H1 (cell line): Measurements from ENCODE around the gene ILF3. TPM values are rescaled to one million over a fixed set of nuclear protein-coding genes. Genes with fewer than 3 reads are reported as not detected.

Experiments
- CTCF ChIA-PET: fragments of 300-600 bp; sonication (Branson Sonifier 250); formaldehyde crosslinking; loops from one replicate; lab custom pipeline; 2021; ENCODE audit not compliant: partially characterized antibody; lab: Charles Lee
- POLR2A ChIA-PET: fragments of 300-600 bp; sonication (Branson Sonifier 250); formaldehyde crosslinking; loops from one replicate; lab custom pipeline; 2021; ENCODE audit warnings: inconsistent platforms; ENCODE audit not compliant: partially characterized antibody; lab: Charles Lee
- DNase-seq, 2 experiments: peaks; one replicate each; pipeline versions ENCODE4 v3.0.0 to v3.0.0-alpha.2; 2010 to 2022; ENCODE audit warnings: low spot score in 2 of 2, low read depth in 1 of 2, mixed read lengths in 1 of 2
- FAIRE-seq: peaks from 2 replicates; lab custom pipeline; 2011; peaks lifted over from hg19 to GRCh38; lab: Jason Lieb, UNC
- H2AFZ ChIP-seq: 2 replicates; pipeline ENCODE4 v1.8.1; 2012; ENCODE audit warnings: low read length, inconsistent platforms
- H2AK5ac ChIP-seq: 2 replicates; pipeline ENCODE4 v1.6.1; 2013; ENCODE audit warnings: low read depth, low read length
- H2BK120ac ChIP-seq: replicated peaks from 2 replicates; pipeline ENCODE3; 2013; ENCODE audit warnings: low read depth, low read length, inconsistent platforms
- H2BK12ac ChIP-seq: 2 replicates; pipeline ENCODE4 v1.6.1; 2013; ENCODE audit warnings: low read depth, low read length
- H2BK15ac ChIP-seq: 2 replicates; pipeline ENCODE4 v1.6.1; 2013; ENCODE audit warnings: low read length
- H2BK20ac ChIP-seq: 2 replicates; pipeline ENCODE4 v1.6.1; 2013; ENCODE audit warnings: low read length
- H2BK5ac ChIP-seq: 2 replicates; pipeline ENCODE4 v1.6.1; 2013; ENCODE audit warnings: low read depth, low read length
- H3K14ac ChIP-seq: 2 replicates; pipeline ENCODE4 v1.6.1; 2013; ENCODE audit warnings: inconsistent platforms; ENCODE audit not compliant: insufficient read length
- H3K18ac ChIP-seq: 2 replicates; pipeline ENCODE4 v1.6.1; 2013; ENCODE audit warnings: low read length; ENCODE audit errors: extremely low read depth
- H3K23ac ChIP-seq: 2 replicates; pipeline ENCODE4 v1.6.1; 2013; ENCODE audit warnings: inconsistent platforms; ENCODE audit not compliant: insufficient read length
- H3K23me2 ChIP-seq: 2 replicates; pipeline ENCODE4 v1.6.1; 2013; ENCODE audit warnings: low read depth, low read length
- H3K27ac ChIP-seq: 2 replicates; pipeline ENCODE4 v1.6.1; 2011; ENCODE audit warnings: low read depth, low read length, inconsistent platforms
- H3K27me3 ChIP-seq, 4 experiments: replicated peaks in 1 of 4; 1 replicate in 1 of 4; 2 replicates in 3 of 4; pipeline versions ENCODE4 v1.6.1 to v1.8.1; 2011 to 2013; ENCODE audit warnings: low read length in 3 of 4, mild to moderate bottlenecking in 3 of 4, inconsistent platforms in 2 of 4, mixed read lengths in 2 of 4, moderate library complexity in 1 of 4; ENCODE audit not compliant: control insufficient read depth in 3 of 4, insufficient read depth in 3 of 4; ENCODE audit errors: extremely low read depth in 1 of 4
- H3K36me3 ChIP-seq, 4 experiments: 2 replicates each; pipeline versions ENCODE4 v1.6.1 to v1.8.1; 2011 to 2013; ENCODE audit warnings: mild to moderate bottlenecking in 4 of 4, low read length in 3 of 4, moderate library complexity in 2 of 4, control low read depth in 1 of 4, inconsistent platforms in 1 of 4; ENCODE audit not compliant: insufficient read depth in 4 of 4, control insufficient read depth in 2 of 4
- H3K4ac ChIP-seq: replicated peaks from 2 replicates; pipeline ENCODE3; 2013; ENCODE audit warnings: low read length, low read depth, mixed read lengths, inconsistent platforms; ENCODE audit not compliant: insufficient read length
- H3K4me1 ChIP-seq, 4 experiments: replicated peaks in 1 of 4; 1 replicate in 1 of 4; 2 replicates in 3 of 4; pipeline versions ENCODE4 v1.6.1 to v1.8.1; 2011 to 2013; ENCODE audit warnings: low read length in 3 of 4, inconsistent platforms in 2 of 4, mixed read lengths in 1 of 4; ENCODE audit not compliant: insufficient read depth in 4 of 4, control insufficient read depth in 3 of 4
- H3K4me2 ChIP-seq, 2 experiments: 2 replicates each; pipeline versions ENCODE4 v1.6.1 to v1.8.1; 2011 to 2013; ENCODE audit warnings: low read depth in 2 of 2, low read length in 2 of 2, control low read depth in 1 of 2, inconsistent platforms in 1 of 2, mild to moderate bottlenecking in 1 of 2; ENCODE audit not compliant: insufficient read depth in 1 of 2
- H3K4me3 ChIP-seq, 4 experiments: fragments of 200-600, 300-600 bp in 1 of 4; sonication (generic), shearing (Covaris generic), sonication (Bioruptor Twin) in 1 of 4; 2 replicates each; pipeline versions ENCODE4 v1.5.1 to v1.8.1; 2011 to 2016; ENCODE audit warnings: low read length in 4 of 4, low read depth in 3 of 4, control low read depth in 2 of 4, inconsistent platforms in 2 of 4, mild to moderate bottlenecking in 2 of 4, mixed read lengths in 1 of 4, moderate library complexity in 1 of 4; ENCODE audit not compliant: insufficient read depth in 2 of 4; ENCODE audit errors: extremely low read depth in 1 of 4
- H3K56ac ChIP-seq: replicated peaks from 2 replicates; pipeline ENCODE3; 2013; ENCODE audit warnings: low read depth, mild to moderate bottlenecking, mixed read lengths, low read length, inconsistent platforms; ENCODE audit not compliant: insufficient read length
- H3K79me1 ChIP-seq: 2 replicates; pipeline ENCODE4 v1.6.1; 2013; ENCODE audit warnings: low read depth, low read length, control low read depth
- H3K79me2 ChIP-seq, 2 experiments: 2 replicates each; pipeline versions ENCODE4 v1.6.1 to v1.8.1; 2012 to 2013; ENCODE audit warnings: low read length in 2 of 2, mild to moderate bottlenecking in 2 of 2, inconsistent platforms in 1 of 2; ENCODE audit not compliant: insufficient read depth in 2 of 2, control insufficient read depth in 1 of 2
- H3K9ac ChIP-seq, 4 experiments: replicated peaks in 1 of 4; 1 replicate in 1 of 4; 2 replicates in 3 of 4; pipeline versions ENCODE4 v1.6.1 to v1.8.1; 2011 to 2013; ENCODE audit warnings: low read depth in 3 of 4, low read length in 3 of 4, control low read depth in 2 of 4, mild to moderate bottlenecking in 2 of 4, moderate library complexity in 2 of 4, inconsistent platforms in 1 of 4; ENCODE audit errors: extremely low read depth in 1 of 4
- H3K9me3 ChIP-seq, 2 experiments: 2 replicates each; pipeline versions ENCODE4 v1.6.1 to v1.8.1; 2012 to 2013; ENCODE audit warnings: mild to moderate bottlenecking in 2 of 2, moderate library complexity in 2 of 2, control low read depth in 1 of 2, inconsistent platforms in 1 of 2, low read depth in 1 of 2, low read length in 1 of 2, mixed read lengths in 1 of 2; ENCODE audit not compliant: insufficient read depth in 2 of 2
- H4K20me1 ChIP-seq, 2 experiments: replicated peaks in 1 of 2; 2 replicates each; pipeline versions ENCODE3 to v1.8.1; 2011 to 2013; ENCODE audit warnings: inconsistent platforms in 2 of 2, low read length in 2 of 2, mild to moderate bottlenecking in 1 of 2; ENCODE audit not compliant: insufficient read depth in 2 of 2, control insufficient read depth in 1 of 2
- H4K5ac ChIP-seq: 2 replicates; pipeline ENCODE4 v1.6.1; 2013; ENCODE audit warnings: low read length, low read depth, mixed read lengths, inconsistent platforms; ENCODE audit not compliant: insufficient read length
- H4K8ac ChIP-seq: 2 replicates; pipeline ENCODE4 v1.8.0; 2013; ENCODE audit warnings: mild to moderate bottlenecking, moderate library complexity, low read length, inconsistent platforms; ENCODE audit not compliant: insufficient read depth; ENCODE audit errors: extremely low read depth
- H4K91ac ChIP-seq: replicated peaks from 2 replicates; pipeline ENCODE3; 2013; ENCODE audit warnings: low read length, mixed read lengths, inconsistent platforms; ENCODE audit not compliant: insufficient read length
- CBX5 ChIP-seq: fragments of 300-800, 300-1000 bp; sonication (generic); IDR thresholded peaks from 2 replicates; pipeline ENCODE4 v1.7.1; 2016; ENCODE audit warnings: antibody characterized with exemption, low read length, low read depth
- FOSL1 ChIP-seq: IDR thresholded peaks from 2 replicates; pipeline ENCODE4 v1.6.1; 2011; ENCODE audit warnings: mild to moderate bottlenecking, low read depth, low read length, moderate library complexity; ENCODE audit not compliant: insufficient read depth
- HDAC6 ChIP-seq: IDR thresholded peaks from one replicate; pipeline ENCODE4 v1.7.1; 2012; ENCODE audit warnings: low read depth, mild to moderate bottlenecking, inconsistent platforms, low read length, moderate library complexity
- PHF8 ChIP-seq: fragments of 200-600 bp; sonication (generic); conservative IDR thresholded peaks from 2 replicates; pipeline ENCODE4 v1.7.1; 2012; ENCODE audit warnings: low read depth, mild to moderate bottlenecking, inconsistent platforms, low read length, moderate library complexity
- POLR2AphosphoS5 ChIP-seq: IDR thresholded peaks from 2 replicates; pipeline ENCODE4 v1.6.1; 2011; ENCODE audit warnings: low read depth, low read length
- SIX5 ChIP-seq: IDR thresholded peaks from 2 replicates; pipeline ENCODE4 v1.6.1; 2011; ENCODE audit warnings: mild to moderate bottlenecking, low read depth, low read length
- SP4 ChIP-seq: IDR thresholded peaks from 2 replicates; pipeline ENCODE4 v1.6.1; 2012; ENCODE audit warnings: low read length, inconsistent platforms
- TAF1 ChIP-seq: IDR thresholded peaks from 2 replicates; pipeline ENCODE4 v1.6.1; 2011; ENCODE audit warnings: mild to moderate bottlenecking, low read depth, low read length
- WGBS, 2 experiments: shearing (Covaris generic) in 1 of 2; methylation state at CpG; one replicate each; pipeline versions ENCODE4 v1.1.6 to v1.1.7; 2013 to 2015; ENCODE audit warnings: low lambda C conversion rate in 2 of 2, mixed read lengths in 2 of 2, inconsistent platforms in 1 of 2, low coverage in 1 of 2, missing lambda C conversion rate in 1 of 2; ENCODE audit not compliant: insufficient replicate concordance in 2 of 2, insufficient coverage in 1 of 2, insufficient read length in 1 of 2; ENCODE audit errors: extremely low coverage in 1 of 2, missing lambda C conversion rate in 1 of 2; 5-methylcytosine and 5-hydroxymethylcytosine counted together
- polyA plus RNA-seq, 7 experiments: library from polyadenylated mRNA; depleted of rRNA in 3 of 7; stranded (reverse) in 5 of 7; unstranded in 2 of 7; fragments of >200 nt in 5 of 7; fragments of 200-250 nt in 2 of 7; gene quantifications; 1 replicate in 5 of 7; 2 replicates in 1 of 7; 4 replicates in 1 of 7; pipeline versions ENCODE4 v1.2.1 to v1.2.3, GENCODE V29; 2011 to 2013; ENCODE audit warnings: missing spikeins in 2 of 7, mixed read lengths in 2 of 7
- total RNA-seq: library from RNA; stranded (reverse); fragmentation: NEBNext Ultra II Directional; extraction: Animal tissue kit (Norgen Biotek cat#: 25700); gene quantifications from 2 replicates; pipeline ENCODE4 v1.2.1, GENCODE V29; 2021

The ILF3 gene
- total and polyA plus RNA-seq, 2 of the 8 experiments (the other 6 are each of a cell fraction or from before 2014, with no cell fraction given) = 291 to 695 TPM

- Histone ChIP-seq H4K5ac (no peak overlapping the region), H4K8ac (no peak overlapping the region), H2BK120ac (no peak overlapping the region), H3K4me2 (no peak overlapping the region), H3K23me2 (no peaks in the 10 kb centered on the region), H3K79me2 (peaks cover 0 to 76% of the 10 kb centered on the region in 2 experiments; a peak in 2 of 4 replicates), H3K9me3 (no peaks in the 10 kb centered on the region), H2AFZ (no peak overlapping the region), H3K56ac (no peak overlapping the region), H3K14ac (no peak overlapping the region), H2BK20ac (no peak overlapping the region), H3K9ac (no peak overlapping the region), H4K20me1 (peaks cover 41 to 54% of the 10 kb centered on the region in 2 experiments), H3K4me3 (no peak overlapping the region), H2BK12ac (no peak overlapping the region), H3K27me3 (no peaks in the 10 kb centered on the region), H3K18ac (no peak overlapping the region), H3K79me1 (peaks cover 10% of the 10 kb centered on the region; the same call in 1 of the 2 replicates), H2BK5ac (no peak overlapping the region), H2BK15ac (no peak overlapping the region), H3K36me3 (peaks cover 94 to 99% (median 96%) of the 10 kb centered on the region in 4 experiments), H3K4ac (no peak overlapping the region), H3K23ac (no peak overlapping the region), H3K27ac (0 out of 2 replicates have a peak overlapping the region, but pooled peaks have one; percentile 7), H2AK5ac (no peak overlapping the region)
- CTCF ChIA-PET = interaction anchor here (0.6 to 2.1 kb wide), 2 partner anchors 8 to 16 kb away, joined by 3 to 10 read pairs; no protein-coding TSS in a partner anchor
- DNase-seq = no peak
- POLR2A ChIA-PET = interaction anchor here (1.0 to 59.0 kb wide), 4 partner anchors 8 to 131 kb away, joined by 5 to 1874 read pairs (median 940); partner anchors contain the start of genes DNM2, ILF3 and QTRT1
- TF ChIP-seq SIX5 (no peak), SP4 (no peak), PHF8 (no peak), TAF1 (no peak), FOSL1 (no peak), CBX5 (no peak), POLR2AphosphoS5 (no peak), HDAC6 (no peak)
- TF ChIP-seq, all 59 proteins: peak for 0
- H4K91ac ChIP-seq = no peak overlapping the region
- no peaks in the 10 kb centered on the region; a peak in 2 of 7 replicates for H3K4me1 ChIP-seq
- no peak for FAIRE-seq
- WGBS, 2 experiments = 92% methylated on average over 21 of the region's 21 CpGs; no CpG with 5 or more reads in 1 of the 2 experiments
Measured at GRCh38 chr19:10683582-10683981, 29.4 kb downstream of the ILF3 start.
